Neural progenitor cell (in vitro differentiated cells): Measurements from ENCODE around the gene GGTLC1. TPM values are rescaled to one million over a fixed set of nuclear protein-coding genes. Genes with fewer than 3 reads are reported as not detected.
"Not testable (repeated sequence)": the region's sequence is repeated elsewhere in the genome, so short reads cannot be mapped to it uniquely, and the experiment has no call there.

Experiments
- DNase-seq: peaks from one replicate; pipeline ENCODE4 v3.0.0-alpha.2; 2016; ENCODE audit warnings: low spot score
- H2AFZ ChIP-seq: fragments of 200-600 bp; sonication (generic); replicated peaks from 2 replicates; pipeline ENCODE4 v1.6.1; 2016; ENCODE audit warnings: antibody characterized with exemption
- H3F3A ChIP-seq: fragments of 200-600 bp; sonication (generic); 2 replicates; pipeline ENCODE4 v1.6.1; 2016; ENCODE audit warnings: antibody characterized with exemption, low read depth
- H3K27ac ChIP-seq: fragments of 200-600 bp; sonication (generic); 2 replicates; pipeline ENCODE4 v1.5.1; 2016; ENCODE audit warnings: mild to moderate bottlenecking
- H3K27me3 ChIP-seq: fragments of 200-600 bp; sonication (generic); 2 replicates; pipeline ENCODE4 v1.6.1; 2016; ENCODE audit warnings: mild to moderate bottlenecking, moderate library complexity
- H3K36me3 ChIP-seq: fragments of 200-600 bp; sonication (generic); 2 replicates; pipeline ENCODE4 v1.5.1; 2016
- H3K4me1 ChIP-seq: fragments of 200-600 bp; sonication (generic); 2 replicates; pipeline ENCODE4 v1.6.1; 2016; ENCODE audit warnings: mixed run types
- H3K4me2 ChIP-seq: fragments of 200-600 bp; sonication (generic); 2 replicates; pipeline ENCODE4 v1.6.1; 2016
- H3K4me3 ChIP-seq: fragments of 200-600 bp; sonication (generic); 2 replicates; pipeline ENCODE4 v1.5.1; 2016
- H3K79me2 ChIP-seq: fragments of 200-600 bp; sonication (generic); 2 replicates; pipeline ENCODE4 v1.6.1; 2016; ENCODE audit warnings: low read depth
- H3K9ac ChIP-seq: fragments of 200-600 bp; sonication (generic); 2 replicates; pipeline ENCODE4 v1.6.1; 2016
- H3K9me3 ChIP-seq: fragments of 200-600 bp; sonication (generic); 2 replicates; pipeline ENCODE4 v1.5.1; 2016; ENCODE audit warnings: low read depth
- H4K20me1 ChIP-seq: fragments of 200-600 bp; sonication (generic); 2 replicates; pipeline ENCODE4 v1.6.1; 2016; ENCODE audit warnings: low read depth
- H3K27ac Mint-ChIP-seq: 3 replicates; pipeline ENCODE4 v1.8.0; 2021; ENCODE audit warnings: mixed read lengths
- H3K27me3 Mint-ChIP-seq: 2 replicates; pipeline ENCODE4 v1.8.0; 2022; ENCODE audit warnings: low read depth, mild to moderate bottlenecking, inconsistent platforms, moderate library complexity, mixed read lengths; ENCODE audit not compliant: insufficient read depth
- H3K36me3 Mint-ChIP-seq: 3 replicates; pipeline ENCODE4 v1.8.0; 2021; ENCODE audit warnings: mixed read lengths
- H3K4me1 Mint-ChIP-seq: 3 replicates; pipeline ENCODE4 v1.8.0; 2021; ENCODE audit warnings: mixed read lengths
- H3K4me3 Mint-ChIP-seq: 3 replicates; pipeline ENCODE4 v1.8.0; 2021; ENCODE audit warnings: mild to moderate bottlenecking, moderate library complexity, mixed read lengths
- H3K9me3 Mint-ChIP-seq: 3 replicates; pipeline ENCODE4 v1.8.0; 2020; ENCODE audit warnings: mixed read lengths
- CTCF ChIP-seq: fragments of 200-600 bp; sonication (generic); IDR thresholded peaks from 2 replicates; pipeline ENCODE4 v1.5.1; 2017; ENCODE audit warnings: antibody characterized with exemption, mild to moderate bottlenecking
- total RNA-seq: library from RNA; depleted of rRNA; stranded (reverse); fragments of >200 nt; gene quantifications from 2 replicates; pipeline ENCODE4 v1.2.3, GENCODE V29; 2015; ENCODE audit warnings: low replicate concordance

GGTLC1 gene
- total RNA-seq, 1 donor from 2014 or later: not detected

- H3K27me3 ChIP-seq, H3K4me3 Mint-ChIP-seq, H3K36me3 Mint-ChIP-seq, H3K4me1 ChIP-seq, H3F3A ChIP-seq, H3K4me1 Mint-ChIP-seq, H3K4me3 ChIP-seq, H3K36me3 ChIP-seq, H3K79me2 ChIP-seq, H3K27ac Mint-ChIP-seq, H3K9ac ChIP-seq, H3K27ac ChIP-seq, H4K20me1 ChIP-seq, H3K9me3 Mint-ChIP-seq, H3K4me2 ChIP-seq, H2AFZ ChIP-seq, H3K9me3 ChIP-seq, DNase-seq, H3K27me3 Mint-ChIP-seq: not testable (repeated sequence)
Observed at GRCh38 chr20:23981526-23981925, 7.1 kb downstream of the GGTLC1 start.

- H3K9ac ChIP-seq, H3K27ac ChIP-seq, H3F3A ChIP-seq, H3K79me2 ChIP-seq, H3K27me3 Mint-ChIP-seq, H3K4me2 ChIP-seq, H3K4me3 ChIP-seq, H3K4me1 ChIP-seq, H3K36me3 Mint-ChIP-seq, H3K4me3 Mint-ChIP-seq, H3K27me3 ChIP-seq, H3K9me3 ChIP-seq, H2AFZ ChIP-seq, H3K4me1 Mint-ChIP-seq, H4K20me1 ChIP-seq, H3K36me3 ChIP-seq, DNase-seq, H3K9me3 Mint-ChIP-seq, H3K27ac Mint-ChIP-seq: not testable (repeated sequence)
Observed at GRCh38 chr20:23981014-23981413, 7.6 kb downstream of the GGTLC1 start.

- H3K79me2 ChIP-seq, H3K4me1 Mint-ChIP-seq, DNase-seq, H3K4me3 Mint-ChIP-seq, H3K9me3 ChIP-seq, H3K9me3 Mint-ChIP-seq, H3K27me3 Mint-ChIP-seq, H3K36me3 ChIP-seq, H2AFZ ChIP-seq, H3K4me1 ChIP-seq, H3K27ac ChIP-seq, H3K36me3 Mint-ChIP-seq, H3K27me3 ChIP-seq, H3K4me3 ChIP-seq, H4K20me1 ChIP-seq, H3K9ac ChIP-seq, H3F3A ChIP-seq, H3K4me2 ChIP-seq: not testable (repeated sequence)
- H3K27ac Mint-ChIP-seq: peak overlapping the region; percentile 50
Observed at GRCh38 chr20:23979899-23980811, 8.4 kb downstream of the GGTLC1 start.

GRCh38 chr20:23979380-23979779 is 9.2 kb downstream of the GGTLC1 start:
- DNase-seq, H3K27ac Mint-ChIP-seq, H3K4me1 Mint-ChIP-seq: not testable (repeated sequence)

GRCh38 chr20:23978457-23978856 is 10.1 kb downstream of the GGTLC1 start:
- H4K20me1 ChIP-seq, H3K4me1 Mint-ChIP-seq, H3K27ac ChIP-seq, H3K79me2 ChIP-seq, H3F3A ChIP-seq, H3K9me3 ChIP-seq, H3K4me2 ChIP-seq, H3K9ac ChIP-seq, H3K27me3 ChIP-seq, H3K27ac Mint-ChIP-seq, H3K4me3 Mint-ChIP-seq, H3K9me3 Mint-ChIP-seq, H3K27me3 Mint-ChIP-seq, H3K4me3 ChIP-seq, H3K4me1 ChIP-seq, H3K36me3 ChIP-seq, H3K36me3 Mint-ChIP-seq: not testable (repeated sequence)
- DNase-seq: peak; percentile 52
- H2AFZ ChIP-seq: peak overlapping the region; percentile 89
- TF ChIP-seq CTCF: peak; percentile 55

More at GRCh38 chr20:23979380-23979779, 9.2 kb downstream of the GGTLC1 start:
- H3K4me3 Mint-ChIP-seq, H3K9ac ChIP-seq, H3K27me3 Mint-ChIP-seq, H3K4me2 ChIP-seq, H3K27ac ChIP-seq, H3K79me2 ChIP-seq, H3K9me3 ChIP-seq, H3K36me3 Mint-ChIP-seq, H3K27me3 ChIP-seq, H3F3A ChIP-seq, H3K36me3 ChIP-seq, H2AFZ ChIP-seq, H3K9me3 Mint-ChIP-seq, H4K20me1 ChIP-seq, H3K4me1 ChIP-seq, H3K4me3 ChIP-seq: not testable (repeated sequence)
